ES-I3 (cell line): ENCODE results near the gene IL1R2.

Experiments used
- H3K36me3 ChIP-seq: 2 replicates; pipeline ENCODE4 v1.6.1; 2013; ENCODE audit warnings: mild to moderate bottlenecking, low read length, control low read depth, moderate library complexity; ENCODE audit not compliant: insufficient read depth
- H3K4me1 ChIP-seq: 2 replicates; pipeline ENCODE4 v1.6.1; 2013; ENCODE audit warnings: mild to moderate bottlenecking, control low read depth, low read length; ENCODE audit not compliant: insufficient read depth
- H3K9ac ChIP-seq: 2 replicates; pipeline ENCODE4 v1.6.1; 2013; ENCODE audit warnings: low read depth, mild to moderate bottlenecking, low read length, moderate library complexity
- H3K9me3 ChIP-seq: 2 replicates; pipeline ENCODE4 v1.6.1; 2013; ENCODE audit warnings: mild to moderate bottlenecking, low read length, moderate library complexity; ENCODE audit not compliant: control insufficient read depth, insufficient read depth

The IL1R2 gene

GRCh38 chr2:102057502-102058292, 65.9 kb downstream of the IL1R2 start:
- no peaks in the 10 kb centered on the region for H3K9me3 ChIP-seq
- H3K4me1 ChIP-seq = no peaks in the 10 kb centered on the region; the same call in 1 of the 2 replicates
- no peaks in the 10 kb centered on the region for H3K36me3 ChIP-seq
- no peak overlapping the region for H3K9ac ChIP-seq

- Histone ChIP-seq H3K4me1 (no peaks in the 10 kb centered on the region; the same call in 1 of the 2 replicates), H3K9ac (no peak overlapping the region), H3K36me3 (no peaks in the 10 kb centered on the region), H3K9me3 (no peaks in the 10 kb centered on the region)
Observed at GRCh38 chr2:102058293-102058833, 66.6 kb downstream of the IL1R2 start.

- Histone ChIP-seq H3K4me1 (peaks cover 6% of the 10 kb centered on the region; the same call in 1 of the 2 replicates), H3K36me3 (no peaks in the 10 kb centered on the region), H3K9ac (no peak overlapping the region), H3K9me3 (no peaks in the 10 kb centered on the region)
Observed at GRCh38 chr2:102059151-102059550, 67.4 kb downstream of the IL1R2 start.

DNA sequence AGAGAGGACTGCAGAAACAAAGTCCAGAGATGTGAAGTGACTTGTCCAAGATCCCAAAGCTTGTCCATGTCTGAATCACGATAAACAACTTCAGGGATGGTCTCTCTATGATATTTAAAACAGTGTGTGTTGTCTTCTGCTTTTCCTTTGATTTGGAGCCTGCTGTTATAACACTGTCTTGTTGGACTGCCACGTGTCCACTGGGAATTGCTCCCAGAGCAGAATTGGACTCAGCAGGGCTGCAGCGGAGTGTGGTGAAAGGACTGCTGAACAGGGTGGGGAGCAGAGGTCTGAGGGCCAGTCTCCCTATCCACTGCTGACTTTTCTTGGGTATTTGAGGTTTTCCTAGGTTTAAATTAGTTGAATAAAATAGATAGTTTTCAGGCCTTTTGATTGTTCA, 68.3 kb downstream of the IL1R2 start:
- Histone ChIP-seq H3K4me1 (peaks cover 14% of the 10 kb centered on the region; the same call in 1 of the 2 replicates), H3K9ac (no peak overlapping the region), H3K36me3 (no peaks in the 10 kb centered on the region), H3K9me3 (no peaks in the 10 kb centered on the region)

- H3K9me3 ChIP-seq = no peaks in the 10 kb centered on the region
- H3K36me3 ChIP-seq = no peaks in the 10 kb centered on the region
- peaks cover 17% of the 10 kb centered on the region; the same call in 1 of the 2 replicates for H3K4me1 ChIP-seq
- H3K9ac ChIP-seq = no peak overlapping the region
Observed at GRCh38 chr2:102060792-102061191, 69.0 kb downstream of the IL1R2 start.

DNA sequence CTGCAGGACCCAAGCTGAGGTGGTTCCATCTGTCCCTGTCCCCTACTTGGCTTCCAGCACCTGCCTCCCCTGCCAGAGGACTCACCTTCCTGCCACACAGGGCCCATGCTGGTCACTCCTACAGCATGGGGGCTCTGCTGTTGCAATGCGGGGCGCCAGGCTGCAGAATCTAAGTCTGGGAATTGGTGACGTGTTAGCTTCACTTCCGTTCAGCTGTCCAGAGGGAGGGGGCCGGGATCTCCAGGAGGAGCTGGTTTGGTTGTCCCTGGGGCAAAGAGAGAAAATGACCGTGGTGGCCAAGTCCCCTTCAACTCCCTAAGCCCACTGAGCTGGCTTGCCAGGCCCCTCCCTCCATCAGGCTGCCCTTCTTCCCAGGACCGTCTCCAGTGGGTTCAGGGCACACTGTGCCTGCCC, 69.5 kb downstream of the IL1R2 start:
- H3K9ac ChIP-seq = no peak overlapping the region
- H3K9me3 ChIP-seq = no peaks in the 10 kb centered on the region
- peaks cover 17% of the 10 kb centered on the region; the same call in 1 of the 2 replicates for H3K4me1 ChIP-seq
- no peaks in the 10 kb centered on the region for H3K36me3 ChIP-seq

DNA sequence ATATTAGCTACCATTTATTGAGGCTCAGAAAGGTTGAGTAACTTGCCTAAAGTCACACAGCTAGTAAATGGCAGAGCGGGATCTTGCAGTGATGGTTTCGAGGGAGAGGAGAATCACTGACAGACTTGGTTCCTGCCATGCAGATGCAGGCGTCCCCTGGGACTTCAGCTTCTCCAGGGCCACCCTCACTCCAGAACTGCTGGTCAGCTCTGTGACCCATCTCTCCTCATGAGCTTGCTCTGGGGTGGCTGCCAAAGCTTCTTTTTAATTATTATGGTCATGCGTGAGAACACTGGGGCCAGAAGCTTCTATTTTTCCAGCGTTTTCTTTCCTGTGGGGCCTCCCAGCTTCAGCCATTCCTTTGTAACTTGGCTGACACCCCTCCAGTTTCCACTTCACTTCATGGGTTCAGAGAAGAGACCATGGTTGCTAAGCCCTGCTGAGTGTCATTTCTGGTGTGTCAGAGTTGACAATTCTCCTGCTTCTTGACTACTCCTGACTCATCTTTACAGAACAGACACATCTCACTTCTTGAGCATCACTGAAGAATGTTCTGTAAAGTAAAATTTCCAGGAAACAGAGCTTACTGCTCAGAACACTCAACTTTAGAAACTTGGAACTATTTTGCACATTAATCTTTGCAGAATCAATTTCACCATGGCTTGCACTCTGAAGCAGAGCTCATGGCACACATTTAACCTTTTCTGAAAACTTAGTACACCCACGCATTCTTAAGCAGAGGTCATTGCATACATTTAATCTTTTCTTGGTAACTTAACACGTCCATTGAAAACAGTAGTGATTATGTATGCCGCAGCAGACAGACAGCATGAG, 70.4 kb downstream of the IL1R2 start:
- Histone ChIP-seq H3K36me3 (no peaks in the 10 kb centered on the region), H3K4me1 (peaks cover 17% of the 10 kb centered on the region; the same call in 1 of the 2 replicates), H3K9me3 (no peaks in the 10 kb centered on the region), H3K9ac (no peak overlapping the region)

DNA sequence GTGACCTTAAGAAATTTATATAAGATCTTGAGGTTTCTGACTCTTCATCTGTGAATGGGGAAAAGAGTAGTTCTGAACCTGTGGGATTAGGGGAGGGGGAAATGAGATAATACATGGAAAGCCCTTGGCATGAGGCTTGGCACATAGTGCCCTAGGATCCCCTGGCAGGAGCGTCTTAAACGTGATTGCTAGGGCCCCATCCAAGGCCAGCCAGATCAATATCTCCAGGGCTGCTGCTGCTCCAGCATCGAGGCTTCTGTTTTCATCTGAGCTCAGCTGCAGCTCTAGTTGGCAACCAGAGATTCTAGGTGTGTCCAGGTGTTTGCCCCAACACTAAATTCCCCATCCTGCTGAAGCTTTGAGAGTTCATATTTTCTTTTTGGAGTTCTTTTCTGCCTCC, 71.0 kb downstream of the IL1R2 start:
- H3K4me1 ChIP-seq = peaks cover 17% of the 10 kb centered on the region; the same call in 1 of the 2 replicates
- no peaks in the 10 kb centered on the region for H3K36me3 ChIP-seq
- no peaks in the 10 kb centered on the region for H3K9me3 ChIP-seq
- no peak overlapping the region for H3K9ac ChIP-seq

- Histone ChIP-seq H3K4me1 (peaks cover 17% of the 10 kb centered on the region; the same call in 1 of the 2 replicates), H3K9ac (no peak overlapping the region), H3K36me3 (no peaks in the 10 kb centered on the region), H3K9me3 (no peaks in the 10 kb centered on the region)
Observed at GRCh38 chr2:102063487-102063911, 71.7 kb downstream of the IL1R2 start.

- no peaks in the 10 kb centered on the region for H3K36me3 ChIP-seq
- H3K4me1 ChIP-seq = peaks cover 17% of the 10 kb centered on the region; the same call in 1 of the 2 replicates
- H3K9ac ChIP-seq = no peak overlapping the region
- H3K9me3 ChIP-seq = no peaks in the 10 kb centered on the region
Observed at GRCh38 chr2:102063941-102064678, 72.3 kb downstream of the IL1R2 start.

DNA sequence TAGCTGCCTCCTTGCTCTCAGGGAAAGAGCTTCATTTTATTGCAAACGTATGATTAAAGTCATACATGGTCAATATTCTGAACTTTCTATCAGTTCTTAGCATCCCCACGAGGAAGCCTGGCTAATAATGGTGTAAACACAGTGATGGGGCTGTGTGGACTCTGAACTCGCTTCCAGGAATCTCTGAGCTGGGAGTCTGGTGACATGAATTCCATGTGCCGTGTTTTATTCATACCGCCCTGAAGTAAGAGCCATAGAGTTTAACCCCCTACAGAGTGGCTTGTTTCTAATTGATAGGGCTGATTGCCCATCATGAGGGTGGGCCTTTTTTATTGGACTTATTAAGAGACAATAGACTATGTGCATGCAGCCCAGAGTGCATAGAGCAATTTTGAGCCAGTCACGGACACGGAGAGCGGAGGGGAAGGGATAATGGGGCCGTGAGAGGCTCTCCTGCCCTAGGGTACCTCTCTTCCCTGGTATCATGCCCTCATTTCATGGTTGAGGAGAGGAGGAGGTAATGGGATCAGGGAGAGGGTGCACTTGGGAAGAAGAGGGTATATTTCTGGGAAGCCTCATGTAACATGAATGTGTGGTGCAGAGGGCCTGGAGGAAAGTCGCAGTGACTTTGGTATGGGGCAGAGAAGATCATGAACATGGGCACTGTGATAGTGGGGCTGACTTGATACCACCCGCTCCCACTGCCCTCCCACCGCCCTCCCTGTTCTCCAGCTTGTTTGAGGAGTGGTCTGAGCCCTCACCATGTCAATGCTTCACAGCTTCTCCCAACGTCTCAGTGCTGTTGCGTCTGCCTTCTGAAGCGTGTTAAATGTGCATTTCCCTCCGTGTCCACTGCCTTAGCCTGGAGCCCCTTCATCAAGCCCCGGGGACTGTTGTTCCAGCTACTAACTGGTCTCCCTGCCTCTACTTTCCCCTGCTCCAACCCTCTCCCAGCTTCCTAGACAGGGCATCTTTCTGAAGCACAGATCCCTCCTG, 73.2 kb downstream of the IL1R2 start:
- Histone ChIP-seq H3K9me3 (no peaks in the 10 kb centered on the region), H3K4me1 (peaks cover 17% of the 10 kb centered on the region; the same call in 1 of the 2 replicates), H3K36me3 (no peaks in the 10 kb centered on the region), H3K9ac (no peak overlapping the region)

DNA sequence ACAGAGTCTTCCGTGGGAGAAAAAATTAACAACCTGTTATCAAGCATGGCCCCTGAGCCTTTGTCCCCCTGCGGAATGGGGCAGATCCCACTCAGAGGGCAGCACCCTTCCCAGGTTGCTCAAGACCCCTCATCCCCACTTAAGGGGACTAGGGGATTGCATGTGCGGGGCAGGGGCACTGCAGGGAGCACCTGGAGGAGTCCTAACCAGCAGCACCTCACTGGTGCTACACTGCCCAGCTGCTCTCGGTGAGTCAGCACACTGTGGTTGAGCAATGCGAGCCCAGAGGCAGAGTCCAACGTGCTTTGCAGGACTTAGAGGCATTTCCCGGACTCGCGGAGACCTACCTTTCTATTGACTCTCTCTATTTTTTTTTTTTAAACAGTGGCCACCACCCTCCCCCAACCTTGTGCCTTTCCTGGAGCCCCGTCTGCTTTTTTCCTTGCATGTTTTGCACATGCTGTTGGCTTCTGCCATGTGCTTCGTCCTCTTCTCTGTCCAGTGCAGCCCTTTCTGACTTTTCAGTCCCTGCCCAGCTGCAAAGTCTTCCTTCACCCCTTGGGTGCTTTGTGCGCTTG, 74.0 kb downstream of the IL1R2 start:
- no peak overlapping the region for H3K9ac ChIP-seq
- no peaks in the 10 kb centered on the region for H3K36me3 ChIP-seq
- H3K4me1 ChIP-seq = peaks cover 17% of the 10 kb centered on the region; the same call in 1 of the 2 replicates
- H3K9me3 ChIP-seq = no peaks in the 10 kb centered on the region

- Histone ChIP-seq H3K9ac (no peak overlapping the region), H3K4me1 (peaks cover 17% of the 10 kb centered on the region; the same call in 1 of the 2 replicates), H3K36me3 (no peaks in the 10 kb centered on the region), H3K9me3 (no peaks in the 10 kb centered on the region)
Observed at GRCh38 chr2:102066554-102066953, 74.8 kb downstream of the IL1R2 start.
